GM18861 (cell line): ENCODE data around the gene MAST3.
"Not testable (repeated sequence)": the region's sequence is repeated elsewhere in the genome, so short reads cannot be mapped to it uniquely, and the experiment has no call there.

Experiments used
- ATAC-seq: cut with Tn5 transposase; IDR thresholded peaks from one replicate; pipeline ENCODE4 v1.9.1; 2021; ENCODE audit not compliant: unreplicated experiment

The MAST3 gene

DNA sequence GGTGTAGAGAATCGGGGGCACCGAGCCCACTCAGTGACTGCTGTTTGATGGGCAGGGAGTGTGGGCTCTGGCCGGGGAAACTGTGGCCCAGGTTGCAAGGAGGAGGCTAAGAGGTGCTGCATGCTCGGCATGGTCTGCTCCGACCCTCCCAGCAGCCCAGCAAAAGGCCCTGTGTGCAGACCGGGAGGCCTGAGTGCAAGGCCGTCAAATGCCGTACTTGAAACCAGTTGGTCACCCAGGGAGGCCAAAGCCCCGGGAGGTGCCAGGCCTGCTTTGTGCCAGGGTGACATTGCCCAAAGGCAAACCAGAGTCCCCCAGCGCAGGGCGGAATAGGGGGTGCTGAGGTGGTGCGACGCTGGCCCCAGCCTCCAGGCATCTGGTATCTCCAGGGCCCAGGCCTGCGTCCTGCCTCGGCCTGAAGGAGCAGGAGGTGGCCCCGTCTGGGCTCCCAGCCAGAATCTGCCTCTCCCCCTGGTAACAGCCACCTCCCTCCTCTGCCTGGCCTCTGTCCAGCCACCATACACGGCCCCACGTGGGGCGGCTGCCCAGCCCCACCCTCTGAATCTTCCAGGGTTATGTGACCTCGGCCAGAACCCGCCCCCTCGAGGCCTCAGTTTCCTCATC, 59.4 kb downstream of the MAST3 start:
- ATAC-seq: no peak

GRCh38 chr19:18157465-18158063, 60.0 kb downstream of the MAST3 start:
- no peak for ATAC-seq

GRCh38 chr19:18158467-18158866, 60.9 kb downstream of the MAST3 start:
- ATAC-seq: no peak

DNA sequence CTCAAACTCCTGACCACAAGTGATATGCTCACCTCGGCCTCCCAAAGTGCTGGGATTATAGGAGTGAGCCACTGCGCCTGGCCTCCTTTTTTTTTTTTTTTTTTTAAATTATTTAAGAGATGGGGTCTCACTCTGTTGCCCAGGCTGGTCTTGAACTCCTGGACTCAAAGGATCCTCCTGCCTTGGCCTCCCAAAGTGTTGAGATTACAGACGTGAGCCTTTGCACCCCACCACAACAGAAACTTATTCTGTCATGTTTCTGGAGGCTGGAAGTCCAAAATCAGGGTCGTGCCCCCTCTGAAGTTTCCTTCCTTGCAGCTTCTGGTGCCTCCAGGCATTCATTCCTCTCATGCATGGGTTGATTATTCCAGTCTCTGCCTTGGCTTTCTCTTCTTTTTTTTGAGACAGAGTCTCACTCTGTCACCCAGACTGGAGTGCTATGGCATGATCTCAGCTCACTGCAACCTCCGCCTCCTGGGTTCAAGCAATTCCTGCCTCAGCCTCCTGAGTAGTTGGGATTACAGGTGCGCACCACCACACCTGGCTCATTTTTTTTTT, 61.6 kb downstream of the MAST3 start:
- not testable (repeated sequence) for ATAC-seq

DNA sequence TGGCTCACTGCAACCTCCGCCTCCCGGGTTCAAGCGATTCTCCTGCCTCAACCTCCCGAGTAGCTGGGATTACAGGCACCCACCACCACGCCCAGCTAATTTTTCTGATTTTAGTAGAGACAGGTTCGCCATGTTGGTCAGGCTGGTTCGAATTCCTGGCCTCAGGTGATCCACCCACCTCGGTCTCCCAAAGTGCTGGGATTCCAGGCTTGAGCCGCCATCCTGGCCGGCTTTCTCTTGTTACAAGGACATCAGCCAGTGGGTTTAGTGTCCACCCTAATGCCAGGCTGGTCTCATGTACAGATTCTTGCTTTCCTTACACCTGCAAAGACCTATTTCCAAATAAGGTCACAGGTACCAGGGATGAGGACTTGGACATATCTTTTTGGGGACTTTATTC, 62.2 kb downstream of the MAST3 start:
- ATAC-seq: no peak

- no peak for ATAC-seq
Measured at GRCh38 chr19:18160493-18160970, 63.0 kb downstream of the MAST3 start.

DNA sequence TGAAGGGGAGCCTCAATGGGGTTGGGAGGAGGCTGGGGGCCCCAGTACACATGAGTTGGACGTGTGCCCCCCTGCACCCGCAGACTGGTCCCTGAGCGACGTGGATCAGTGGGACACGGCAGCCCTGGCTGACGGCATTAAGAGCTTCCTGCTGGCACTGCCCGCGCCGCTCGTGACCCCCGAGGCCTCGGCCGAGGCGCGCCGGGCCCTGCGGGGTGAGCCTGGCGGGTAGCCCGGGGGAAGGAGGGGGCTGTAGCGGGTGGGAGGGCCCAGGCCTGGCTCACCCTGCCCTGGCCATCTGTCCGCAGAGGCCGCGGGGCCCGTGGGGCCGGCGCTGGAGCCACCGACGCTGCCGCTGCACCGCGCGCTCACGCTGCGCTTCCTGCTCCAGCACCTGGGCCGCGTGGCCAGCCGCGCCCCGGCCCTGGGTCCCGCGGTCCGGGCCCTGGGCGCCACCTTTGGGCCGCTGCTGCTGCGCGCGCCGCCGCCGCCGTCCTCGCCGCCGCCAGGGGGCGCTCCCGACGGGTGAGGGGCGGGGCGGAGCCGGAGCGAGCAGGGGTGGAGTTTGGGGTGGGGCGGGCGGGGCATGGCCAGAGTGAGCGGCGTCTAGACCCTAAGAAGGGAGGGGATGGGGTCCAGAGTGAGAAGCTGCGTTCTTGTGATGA, 63.5 kb downstream of the MAST3 start:
- ATAC-seq: peak; percentile 70

- no peak for ATAC-seq
Measured at GRCh38 chr19:18161636-18162002, 64.0 kb downstream of the MAST3 start.

DNA sequence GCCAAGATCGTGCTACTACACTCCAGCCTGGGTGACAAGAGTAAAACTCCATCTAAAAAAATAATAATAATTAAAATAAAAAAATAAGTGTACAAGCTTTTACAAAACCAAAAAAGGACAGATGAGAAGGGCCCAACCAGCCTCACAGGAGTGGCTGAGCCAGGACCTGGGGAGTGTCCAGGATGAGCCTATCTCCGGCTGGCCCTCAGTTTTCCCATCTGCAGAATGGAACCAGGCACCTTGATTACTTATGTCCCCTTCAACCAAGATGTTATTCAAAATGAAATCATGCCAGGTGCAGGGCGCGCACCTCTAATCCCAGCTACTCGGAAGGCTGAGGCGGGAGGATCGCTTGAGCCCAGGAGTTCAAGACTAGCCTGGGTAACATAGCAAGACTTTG, 66.5 kb downstream of the MAST3 start:
- ATAC-seq: no peak

- ATAC-seq: no peak
Measured at GRCh38 chr19:18165794-18166544, 68.4 kb downstream of the MAST3 start.

GRCh38 chr19:18167011-18167410, 69.4 kb downstream of the MAST3 start:
- ATAC-seq: no peak

DNA sequence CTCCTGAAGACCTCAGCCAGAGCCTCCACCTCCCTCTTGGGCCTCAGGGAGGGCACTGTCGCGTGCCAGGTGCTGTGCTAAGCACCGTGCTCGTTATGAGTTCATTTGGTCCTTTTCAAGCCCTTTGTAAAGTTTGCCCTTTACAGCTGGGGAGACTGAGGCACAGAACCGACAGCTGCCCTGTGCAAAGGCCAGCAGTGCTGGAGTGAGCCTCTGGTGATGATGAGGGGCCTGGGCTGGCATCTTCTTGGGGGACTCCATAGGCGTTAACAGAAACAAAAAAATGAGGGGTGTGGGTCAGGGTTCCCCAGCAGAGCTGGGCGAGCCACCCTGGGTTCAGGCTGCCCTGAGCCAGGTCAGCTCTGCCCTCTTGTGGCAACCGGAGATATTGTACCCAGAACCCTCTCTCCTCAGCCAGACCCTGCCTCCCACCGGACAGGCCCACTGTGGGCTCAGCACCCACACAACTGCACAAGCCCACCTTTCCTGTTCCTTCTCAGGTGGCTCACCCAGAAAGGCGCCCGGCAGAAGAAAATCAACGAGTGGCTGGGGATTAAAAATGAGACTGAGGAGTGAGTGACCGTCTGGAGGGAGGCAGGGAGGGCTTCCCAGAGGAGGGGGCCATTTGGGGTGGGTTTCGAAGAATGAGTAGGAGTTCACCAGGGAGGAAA, 70.5 kb downstream of the MAST3 start:
- ATAC-seq: no peak

DNA sequence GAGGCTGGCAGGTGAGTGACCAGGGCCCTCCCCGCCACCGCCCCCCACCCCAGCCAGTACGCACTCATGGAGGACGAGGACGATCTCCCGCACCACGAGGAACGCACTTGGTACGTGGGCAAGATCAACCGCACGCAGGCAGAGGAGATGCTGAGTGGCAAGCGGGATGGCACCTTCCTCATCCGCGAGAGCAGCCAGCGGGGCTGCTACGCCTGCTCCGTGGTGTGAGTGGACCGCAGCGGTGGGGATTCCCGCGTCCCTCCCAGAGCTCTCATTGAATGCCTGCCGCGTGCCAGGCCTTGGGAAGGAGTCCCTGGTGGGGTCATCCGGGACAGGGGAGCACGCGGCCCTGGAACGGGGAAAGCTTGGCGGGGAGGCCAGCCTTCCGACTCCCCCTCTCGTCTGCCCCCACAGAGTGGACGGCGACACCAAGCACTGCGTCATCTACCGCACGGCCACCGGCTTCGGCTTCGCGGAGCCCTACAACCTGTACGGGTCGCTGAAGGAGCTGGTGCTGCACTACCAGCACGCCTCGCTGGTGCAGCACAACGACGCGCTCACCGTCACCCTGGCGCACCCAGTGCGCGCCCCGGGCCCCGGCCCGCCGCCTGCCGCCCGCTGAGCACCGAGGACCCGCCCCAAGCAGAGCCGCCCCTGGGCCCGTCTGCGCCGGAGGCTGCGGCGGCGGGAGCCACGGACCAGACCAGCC, 71.2 kb downstream of the MAST3 start:
- no peak for ATAC-seq

- ATAC-seq: peak; percentile 28
Measured at GRCh38 chr19:18170714-18171255, 73.2 kb downstream of the MAST3 start.

DNA sequence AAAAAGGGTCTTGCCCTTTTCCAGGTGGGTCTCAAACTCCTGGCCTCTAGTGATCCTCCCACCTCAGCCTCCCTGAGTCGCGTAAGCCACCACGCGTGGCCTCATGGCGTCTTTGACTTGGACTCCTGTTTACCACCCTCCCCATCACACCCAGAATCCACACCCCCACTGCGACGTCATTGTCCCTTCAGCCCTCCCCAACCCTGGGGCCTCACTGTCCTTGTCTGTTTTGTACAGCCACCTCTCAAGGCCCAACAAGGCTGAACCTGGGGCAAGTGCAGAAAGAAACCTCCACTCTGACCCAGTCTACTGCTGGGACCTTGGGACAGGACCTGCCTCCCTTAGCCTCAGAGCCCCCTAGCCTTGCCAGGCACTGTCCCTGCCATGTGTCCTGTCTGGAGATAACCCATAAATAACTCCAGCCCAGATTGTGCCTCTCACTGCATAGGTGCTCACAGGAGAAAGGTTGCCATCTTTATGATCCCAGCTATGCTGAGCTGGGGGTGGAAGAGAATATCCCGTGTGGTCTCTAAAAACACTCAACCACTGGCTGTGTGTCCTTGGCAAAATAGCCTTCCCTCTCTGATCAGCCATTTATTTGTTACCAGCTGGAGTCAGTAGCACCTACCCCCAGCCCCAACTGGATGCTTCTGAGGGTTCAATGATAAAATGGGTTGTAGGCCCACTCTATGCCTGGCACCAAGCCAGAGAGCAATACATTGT, 74.2 kb downstream of the MAST3 start:
- no peak for ATAC-seq

DNA sequence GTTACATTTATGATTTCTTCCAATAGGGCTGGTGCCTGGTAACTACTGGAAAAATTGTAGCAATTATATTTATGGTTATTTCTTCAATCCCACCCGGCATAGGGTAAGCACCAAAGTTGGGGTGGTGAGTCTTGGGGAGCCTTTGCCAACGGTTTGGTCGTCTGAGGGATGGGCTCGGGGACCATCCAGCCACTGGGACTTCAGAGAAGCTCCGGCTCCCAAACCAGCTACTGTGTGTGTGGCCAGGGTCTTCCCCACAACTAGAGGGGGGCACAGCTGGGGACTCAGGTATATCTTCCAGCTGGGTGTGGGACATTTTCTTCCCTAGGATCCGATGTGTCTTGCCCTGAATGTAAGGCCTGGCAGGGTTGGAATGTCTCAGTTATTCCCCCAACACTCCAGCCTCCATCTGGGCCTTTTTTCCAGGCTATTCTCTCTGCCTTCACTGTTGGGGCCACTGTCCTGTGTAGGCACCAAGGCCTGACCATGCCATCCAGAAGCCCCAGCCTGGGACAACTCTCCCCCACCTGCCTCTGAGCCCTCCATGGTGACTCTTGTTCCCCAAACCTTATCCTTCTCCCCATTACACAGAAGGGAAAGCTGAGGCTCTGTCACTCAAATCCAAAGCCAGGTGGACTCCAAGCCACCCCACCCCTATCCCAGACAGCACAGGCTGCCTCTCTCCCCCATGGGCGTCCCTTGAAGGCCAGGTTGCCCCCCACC, 74.9 kb downstream of the MAST3 start:
- ATAC-seq: no peak

DNA sequence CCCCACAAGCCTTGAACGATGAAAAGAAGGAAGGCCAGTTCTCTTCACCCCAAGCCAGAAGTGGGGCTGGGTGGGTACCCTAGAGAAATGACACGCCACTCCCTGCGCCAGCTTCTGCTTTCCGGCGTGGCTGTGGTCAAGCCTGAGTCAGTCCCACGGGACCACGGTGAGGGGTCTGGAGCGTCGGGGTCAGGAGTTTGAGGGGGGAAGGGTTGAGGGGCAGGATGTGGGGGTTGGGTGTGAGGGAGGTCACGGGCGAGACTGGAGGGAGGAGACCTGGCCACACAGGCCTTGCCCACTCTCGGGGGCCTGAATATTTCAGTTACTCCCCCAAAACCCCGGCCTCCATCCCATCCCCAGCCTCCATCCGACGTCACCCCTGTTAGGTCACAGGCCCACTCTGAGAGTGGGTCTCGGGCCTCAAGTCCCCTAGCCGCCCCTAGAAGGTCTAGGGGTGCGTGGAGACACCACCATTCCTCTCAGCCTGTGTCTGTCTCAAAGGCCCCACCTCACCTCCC, 75.5 kb downstream of the MAST3 start:
- peak; percentile 1 for ATAC-seq

- ATAC-seq: peak; percentile 38
Measured at GRCh38 chr19:18173572-18174288, 76.2 kb downstream of the MAST3 start, which contains the start of gene IFI30. IFI30 (plus strand) TSS chr19:18173813; CDS start chr19:18173842, 29 bp downstream.
